SU-DHL-6 (cell line): ENCODE measurements around the gene CCDC68.

Experiments used
- H2AFZ ChIP-seq: fragments of 200-600 bp; sonication (generic); 2 replicates; pipeline ENCODE4 v1.6.1; 2014; ENCODE audit warnings: low read depth, mild to moderate bottlenecking, moderate library complexity, mixed read lengths, antibody characterized with exemption, low read length; ENCODE audit not compliant: severe bottlenecking
- H3F3A ChIP-seq: fragments of 200-600 bp; shearing (Covaris generic); 2 replicates; pipeline ENCODE4 v1.6.0; 2016; ENCODE audit warnings: antibody characterized with exemption, mild to moderate bottlenecking; ENCODE audit not compliant: insufficient read depth
- H3K27ac ChIP-seq: fragments of 200-600 bp; sonication (generic); 2 replicates; pipeline ENCODE4 v1.5.1; 2016; ENCODE audit warnings: low read depth, mild to moderate bottlenecking, low read length, moderate library complexity, mixed read lengths
- H3K27me3 ChIP-seq: fragments of 200-600 bp; sonication (generic), shearing (Covaris generic); 2 replicates; pipeline ENCODE4 v1.6.0; 2014; ENCODE audit warnings: mild to moderate bottlenecking, low read length
- H3K36me3 ChIP-seq: fragments of 200-600 bp; sonication (generic); 2 replicates; pipeline ENCODE4 v1.6.1; 2014; ENCODE audit warnings: mild to moderate bottlenecking, low read length, mixed read lengths
- H3K4me2 ChIP-seq: fragments of 300-600, 200-600 bp; shearing (Covaris generic), sonication (generic); 2 replicates; pipeline ENCODE4 v1.6.0; 2014; ENCODE audit warnings: low read length, low read depth, mild to moderate bottlenecking; ENCODE audit not compliant: poor library complexity, severe bottlenecking
- H3K4me3 ChIP-seq: fragments of 200-600 bp; sonication (generic); 2 replicates; pipeline ENCODE4 v1.5.1; 2014; ENCODE audit warnings: antibody characterized with exemption, low read length, mild to moderate bottlenecking, mixed read lengths; ENCODE audit not compliant: insufficient read depth, poor library complexity, severe bottlenecking
- H3K79me2 ChIP-seq: fragments of 200-600 bp; sonication (generic); 2 replicates; pipeline ENCODE4 v1.6.1; 2014; ENCODE audit warnings: mild to moderate bottlenecking, low read length, moderate library complexity; ENCODE audit not compliant: insufficient read depth
- H3K9ac ChIP-seq: fragments of 200-600 bp; sonication (generic); 2 replicates; pipeline ENCODE4 v1.7.0; 2014; ENCODE audit warnings: mild to moderate bottlenecking, low read length
- H3K9me2 ChIP-seq: fragments of 200-600 bp; sonication (generic); replicated peaks from 2 replicates; pipeline ENCODE4 v1.6.1; 2014; ENCODE audit warnings: low read length; ENCODE audit not compliant: insufficient read depth
- H3K9me3 ChIP-seq: fragments of 200-600 bp; sonication (generic); 2 replicates; pipeline ENCODE4 v1.6.1; 2014; ENCODE audit warnings: low read length, mixed read lengths; ENCODE audit not compliant: insufficient read depth
- H4K20me1 ChIP-seq: fragments of 200-600 bp; sonication (generic); 2 replicates; pipeline ENCODE4 v1.6.1; 2014; ENCODE audit warnings: low read depth, mild to moderate bottlenecking, antibody characterized with exemption, low read length, moderate library complexity, mixed read lengths
- CTCF ChIP-seq: fragments of 200-600 bp; sonication (generic); IDR thresholded peaks from one replicate; pipeline ENCODE4 v1.5.1; 2017; ENCODE audit warnings: antibody characterized with exemption, mild to moderate bottlenecking, low read length, moderate library complexity; ENCODE audit not compliant: insufficient read depth, poor library complexity, severe bottlenecking
- EZH2phosphoT487 ChIP-seq: fragments of 200-600 bp; sonication (generic), shearing (Covaris generic); conservative IDR thresholded peaks from 2 replicates; pipeline ENCODE4 v1.6.1; 2018; ENCODE audit warnings: mild to moderate bottlenecking, antibody characterized with exemption, low read length, moderate library complexity, mixed read lengths

Gene CCDC68

GRCh38 chr18:54957296-54957832 is 1.9 kb downstream of the CCDC68 start:
- Histone ChIP-seq H3K36me3 (no peaks in the 10 kb centered on the region), H3F3A (no peaks in the 10 kb centered on the region), H4K20me1 (no peaks in the 10 kb centered on the region), H3K9ac (no peak overlapping the region), H3K9me3 (no peaks in the 10 kb centered on the region), H3K27ac (no peak overlapping the region), H2AFZ (no peak overlapping the region), H3K27me3 (no peaks in the 10 kb centered on the region), H3K79me2 (no peaks in the 10 kb centered on the region), H3K4me3 (no peak overlapping the region), H3K4me2 (no peak overlapping the region), H3K9me2 (no peaks in the 10 kb centered on the region)
- no peak for TF ChIP-seq CTCF
- no peak for TF ChIP-seq EZH2phosphoT487

GRCh38 chr18:54956506-54956905 is 2.8 kb downstream of the CCDC68 start:
- Histone ChIP-seq H3K27ac (no peak overlapping the region), H3K9me2 (no peaks in the 10 kb centered on the region), H4K20me1 (no peaks in the 10 kb centered on the region), H3K4me3 (no peak overlapping the region), H3K27me3 (no peaks in the 10 kb centered on the region), H3K79me2 (no peaks in the 10 kb centered on the region), H3K9me3 (no peaks in the 10 kb centered on the region), H2AFZ (no peak overlapping the region), H3K4me2 (no peak overlapping the region), H3K36me3 (no peaks in the 10 kb centered on the region), H3F3A (no peaks in the 10 kb centered on the region), H3K9ac (no peak overlapping the region)
- TF ChIP-seq CTCF (no peak), EZH2phosphoT487 (no peak)

- Histone ChIP-seq H4K20me1 (no peaks in the 10 kb centered on the region), H3K4me2 (no peak overlapping the region), H3K9ac (no peak overlapping the region), H3K27me3 (no peaks in the 10 kb centered on the region), H3K36me3 (no peaks in the 10 kb centered on the region), H3F3A (no peaks in the 10 kb centered on the region), H3K27ac (no peak overlapping the region), H3K4me3 (no peak overlapping the region), H2AFZ (no peak overlapping the region), H3K9me2 (no peaks in the 10 kb centered on the region), H3K9me3 (no peaks in the 10 kb centered on the region), H3K79me2 (no peaks in the 10 kb centered on the region)
- no peak for TF ChIP-seq CTCF
- TF ChIP-seq EZH2phosphoT487 = no peak
Observed at GRCh38 chr18:54952026-54952425, 7.2 kb downstream of the CCDC68 start.
